SK-N-SH (cell line): Measurements from ENCODE around the gene PHYKPL. TPM values are rescaled to one million over a fixed set of nuclear protein-coding genes. Genes with fewer than 3 reads are reported as not detected.
A peak's percentile ranks its signal among the peaks of the same experiment; 100 is the strongest.

ENCODE experiments used
- CTCF ChIA-PET: fragments of 300-600, 350-600 bp; formaldehyde crosslinking; extraction: SDS; loops from one replicate; lab custom pipeline; 2021; lab: Yijun Ruan, JAX
- POLR2A ChIA-PET: fragments of 350-600 bp; sonication (Branson Sonifier 250); formaldehyde crosslinking; extraction: SDS; loops from one replicate; lab custom pipeline; 2020; ENCODE audit warnings: antibody characterized with exemption, inconsistent platforms; lab: Yijun Ruan, JAX
- DNase-seq: peaks from one replicate; pipeline ENCODE4 v3.0.0; 2012
- H2AFZ ChIP-seq: fragments of 200-600 bp; sonication (generic); 2 replicates; pipeline ENCODE4 v1.8.1; 2016; ENCODE audit warnings: antibody characterized with exemption, mild to moderate bottlenecking, low read depth
- H3F3A ChIP-seq: fragments of 200-600 bp; sonication (generic); replicated peaks from 2 replicates; pipeline ENCODE3; 2016; ENCODE audit warnings: antibody characterized with exemption, mild to moderate bottlenecking; ENCODE audit not compliant: insufficient read depth
- H3K27ac ChIP-seq, 2 experiments: fragments of 200-500 bp in 1 of 2; fragments of 200-600 bp in 1 of 2; sonication (Bioruptor generic) in 1 of 2; sonication (generic), shearing (Covaris generic) in 1 of 2; 2 replicates each; pipeline versions ENCODE4 v1.5.1 to v1.6.1; 2014 to 2016; ENCODE audit warnings: low read depth in 2 of 2, inconsistent platforms in 1 of 2, low read length in 1 of 2, mild to moderate bottlenecking in 1 of 2, mixed read lengths in 1 of 2
- H3K27me3 ChIP-seq: fragments of 200-600 bp; sonication (generic), shearing (Covaris generic); 2 replicates; pipeline ENCODE4 v1.6.1; 2016; ENCODE audit warnings: mixed run types; ENCODE audit not compliant: insufficient read depth
- H3K36me3 ChIP-seq, 2 experiments: fragments of 200-500 bp in 1 of 2; fragments of 200-600 bp in 1 of 2; sonication (Bioruptor generic) in 1 of 2; sonication (generic) in 1 of 2; replicated peaks in 1 of 2; 2 replicates each; pipeline versions ENCODE3 to v1.5.1; 2014 to 2016; ENCODE audit warnings: low read length in 1 of 2, mild to moderate bottlenecking in 1 of 2; ENCODE audit not compliant: insufficient read depth in 2 of 2, control insufficient read depth in 1 of 2
- H3K4me1 ChIP-seq, 2 experiments: fragments of 200-500 bp in 1 of 2; fragments of 200-600 bp in 1 of 2; sonication (Bioruptor generic) in 1 of 2; sonication (generic), shearing (Covaris generic) in 1 of 2; 2 replicates each; pipeline versions ENCODE4 v1.5.1 to v1.6.1; 2014 to 2016; ENCODE audit warnings: low read depth in 1 of 2, low read length in 1 of 2, mixed run types in 1 of 2; ENCODE audit not compliant: insufficient read depth in 2 of 2, control insufficient read depth in 1 of 2
- H3K4me2 ChIP-seq: fragments of 200-600 bp; sonication (generic), shearing (Covaris generic); 2 replicates; pipeline ENCODE4 v1.6.1; 2017; ENCODE audit warnings: mixed run types
- H3K4me3 ChIP-seq, 2 experiments: fragments of 200-500 bp in 1 of 2; fragments of 200-600 bp in 1 of 2; sonication (Bioruptor generic) in 1 of 2; sonication (generic), shearing (Covaris generic) in 1 of 2; 2 replicates each; pipeline versions ENCODE4 v1.5.1 to v1.8.1; 2014 to 2016; ENCODE audit warnings: low read depth in 2 of 2, inconsistent platforms in 1 of 2, low read length in 1 of 2, mild to moderate bottlenecking in 1 of 2, mixed read lengths in 1 of 2, moderate library complexity in 1 of 2
- H3K79me2 ChIP-seq: fragments of 200-600 bp; sonication (generic); 2 replicates; pipeline ENCODE4 v1.8.1; 2017; ENCODE audit warnings: mild to moderate bottlenecking; ENCODE audit not compliant: insufficient read depth
- H3K9ac ChIP-seq: fragments of 200-600 bp; sonication (generic); 2 replicates; pipeline ENCODE4 v1.6.1; 2017; ENCODE audit warnings: mixed run types
- H3K9me2 ChIP-seq: fragments of 200-600 bp; sonication (generic); 2 replicates; pipeline ENCODE4 v1.6.1; 2017; ENCODE audit warnings: mixed run types
- H3K9me3 ChIP-seq: fragments of 200-600 bp; sonication (generic); 2 replicates; pipeline ENCODE4 v1.6.1; 2017; ENCODE audit warnings: mixed run types, mild to moderate bottlenecking, moderate library complexity
- H4K20me1 ChIP-seq: fragments of 200-600 bp; sonication (generic); 2 replicates; pipeline ENCODE4 v1.6.1; 2017; ENCODE audit warnings: mild to moderate bottlenecking, mixed run types; ENCODE audit not compliant: insufficient read depth
- CHD2 ChIP-seq: fragments of 150-350 bp; IDR thresholded peaks from 2 replicates; pipeline ENCODE4 v1.6.1; 2018; ENCODE audit warnings: low read length; ENCODE audit not compliant: partially characterized antibody
- CTCF ChIP-seq: fragments of 200-600 bp; sonication (generic); IDR thresholded peaks from 2 replicates; pipeline ENCODE4 v1.6.1; 2017; ENCODE audit warnings: antibody characterized with exemption, mild to moderate bottlenecking, moderate library complexity
- ELF1 ChIP-seq: IDR thresholded peaks from 2 replicates; pipeline ENCODE4 v1.4.0; 2012
- FOSL2 ChIP-seq: IDR thresholded peaks from 2 replicates; pipeline ENCODE4 v1.4.0; 2012; ENCODE audit warnings: low read depth, mild to moderate bottlenecking, moderate library complexity, borderline replicate concordance
- FOXM1 ChIP-seq: IDR thresholded peaks from 2 replicates; pipeline ENCODE4 v1.4.0; 2012; ENCODE audit warnings: low read depth, mild to moderate bottlenecking
- GATA2 ChIP-seq: sonication (generic); formaldehyde crosslinking; IDR thresholded peaks from 2 replicates; pipeline ENCODE4 v1.5.0; 2020; ENCODE audit warnings: mild to moderate bottlenecking, missing genetic modification reagents
- IRF3 ChIP-seq: fragments of 150-350 bp; IDR thresholded peaks from 2 replicates; pipeline ENCODE4 v1.6.1; 2016; ENCODE audit warnings: mild to moderate bottlenecking, low read depth, low read length
- MEF2A ChIP-seq: IDR thresholded peaks from 2 replicates; pipeline ENCODE4 v1.4.0; 2012; ENCODE audit warnings: low read depth, borderline replicate concordance
- NFIC ChIP-seq: IDR thresholded peaks from 2 replicates; pipeline ENCODE4 v1.4.0; 2012; ENCODE audit warnings: borderline replicate concordance
- POLR2AphosphoS5 ChIP-seq: IDR thresholded peaks from 2 replicates; pipeline ENCODE4 v1.6.1; 2012; ENCODE audit warnings: low read depth, low read length
- RAD21 ChIP-seq: IDR thresholded peaks from 2 replicates; pipeline ENCODE4 v1.6.1; 2012; ENCODE audit warnings: mild to moderate bottlenecking, low read length
- RCOR1 ChIP-seq: fragments of 150-350 bp; IDR thresholded peaks from 2 replicates; pipeline ENCODE4 v1.6.1; 2017; ENCODE audit warnings: antibody characterized with exemption, low read length
- RXRA ChIP-seq: IDR thresholded peaks from 2 replicates; pipeline ENCODE4 v1.4.0; 2012; ENCODE audit warnings: low read depth, mild to moderate bottlenecking, borderline replicate concordance
- SIN3A ChIP-seq: IDR thresholded peaks from 2 replicates; pipeline ENCODE4 v1.6.1; 2012; ENCODE audit warnings: low read depth, mild to moderate bottlenecking, low read length, moderate library complexity, borderline replicate concordance
- TAF1 ChIP-seq: IDR thresholded peaks from 2 replicates; pipeline ENCODE4 v1.6.1; 2012; ENCODE audit warnings: low read depth, mild to moderate bottlenecking, low read length, moderate library complexity, borderline replicate concordance
- TCF12 ChIP-seq: IDR thresholded peaks from 2 replicates; pipeline ENCODE4 v1.4.0; 2012
- TEAD4 ChIP-seq: IDR thresholded peaks from 2 replicates; pipeline ENCODE4 v1.4.0; 2012; ENCODE audit warnings: mild to moderate bottlenecking, borderline replicate concordance; ENCODE audit not compliant: insufficient read depth
- WGBS: methylation state at CpG from one replicate; pipeline ENCODE4 v1.1.6; 2017; ENCODE audit warnings: low lambda C conversion rate; 5-methylcytosine and 5-hydroxymethylcytosine counted together
- polyA plus RNA-seq, 3 experiments: library from polyadenylated mRNA; depleted of rRNA; stranded (reverse); fragments of >200 nt; gene quantifications; 2 replicates each; pipeline ENCODE4 v1.2.3, GENCODE V29; 2012
- TF ChIP-seq, protein P1 (sequence below): IDR thresholded peaks from 2 replicates; pipeline ENCODE4 v1.6.1; 2012; ENCODE audit warnings: mild to moderate bottlenecking, low read depth, low read length, moderate library complexity

The PHYKPL gene
- polyA plus RNA-seq, 1 of the 3 experiments (the other 2 are of a cell fraction) = 46.8 TPM

DNA sequence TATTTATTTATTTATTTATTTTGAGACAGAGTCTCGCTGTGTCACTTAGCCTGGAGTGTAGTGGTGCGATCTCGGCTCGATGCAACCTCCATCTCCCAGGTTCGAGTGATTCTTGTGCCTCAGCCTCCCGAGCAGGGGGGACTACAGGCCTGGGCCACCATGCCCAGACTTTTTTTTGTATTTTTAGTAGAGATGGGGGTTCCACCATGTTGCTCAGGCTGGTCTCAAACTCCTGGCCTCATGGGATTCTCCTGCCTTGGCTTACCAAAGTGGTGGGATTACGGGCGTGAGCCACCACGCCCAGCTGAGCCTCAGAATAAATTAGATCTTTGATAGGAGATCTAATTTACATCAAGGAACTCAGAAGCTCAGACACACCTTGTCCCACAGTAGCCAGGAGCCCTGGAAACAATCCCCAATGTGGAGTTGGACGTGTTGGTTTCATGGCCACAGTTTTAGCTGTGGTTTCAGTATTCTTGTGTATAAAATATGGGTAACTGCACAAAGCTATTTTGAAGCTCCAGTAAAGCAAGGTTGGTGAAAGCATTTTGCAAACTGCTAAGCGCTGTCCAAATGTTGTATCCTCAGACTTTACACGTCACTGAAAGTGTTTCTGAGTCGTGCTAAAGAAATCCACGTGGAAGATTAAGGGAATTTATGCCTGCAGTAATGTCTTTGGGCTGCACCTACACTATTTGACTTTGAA, 31.2 kb downstream of the PHYKPL start:
- Histone ChIP-seq H2AFZ (no peak overlapping the region), H3K36me3 (peaks cover 8% of the 10 kb centered on the region in 2 experiments), H4K20me1 (peaks cover 12% of the 10 kb centered on the region), H3K27ac (no peak overlapping the region), H3K4me1 (peaks cover 4 to 6% of the 10 kb centered on the region in 2 experiments), H3K27me3 (no peaks in the 10 kb centered on the region), H3K9ac (no peak overlapping the region), H3F3A (peaks cover 3% of the 10 kb centered on the region), H3K9me3 (no peaks in the 10 kb centered on the region), H3K9me2 (no peaks in the 10 kb centered on the region), H3K79me2 (peaks cover 30% of the 10 kb centered on the region), H3K4me3 (no peak overlapping the region), H3K4me2 (no peak overlapping the region)
- DNase-seq = no peak
- ChIA-PET CTCF (interaction anchor here (1.0 to 3.3 kb wide), 4 partner anchors 10 to 125 kb away, joined by 3 to 24 read pairs (median 4); no protein-coding TSS in a partner anchor), POLR2A (no interaction called here)
- TF ChIP-seq RAD21 = no peak
- no peak for TF ChIP-seq RCOR1
- no peak for TF ChIP-seq SIN3A
- TF ChIP-seq, protein P1, sequence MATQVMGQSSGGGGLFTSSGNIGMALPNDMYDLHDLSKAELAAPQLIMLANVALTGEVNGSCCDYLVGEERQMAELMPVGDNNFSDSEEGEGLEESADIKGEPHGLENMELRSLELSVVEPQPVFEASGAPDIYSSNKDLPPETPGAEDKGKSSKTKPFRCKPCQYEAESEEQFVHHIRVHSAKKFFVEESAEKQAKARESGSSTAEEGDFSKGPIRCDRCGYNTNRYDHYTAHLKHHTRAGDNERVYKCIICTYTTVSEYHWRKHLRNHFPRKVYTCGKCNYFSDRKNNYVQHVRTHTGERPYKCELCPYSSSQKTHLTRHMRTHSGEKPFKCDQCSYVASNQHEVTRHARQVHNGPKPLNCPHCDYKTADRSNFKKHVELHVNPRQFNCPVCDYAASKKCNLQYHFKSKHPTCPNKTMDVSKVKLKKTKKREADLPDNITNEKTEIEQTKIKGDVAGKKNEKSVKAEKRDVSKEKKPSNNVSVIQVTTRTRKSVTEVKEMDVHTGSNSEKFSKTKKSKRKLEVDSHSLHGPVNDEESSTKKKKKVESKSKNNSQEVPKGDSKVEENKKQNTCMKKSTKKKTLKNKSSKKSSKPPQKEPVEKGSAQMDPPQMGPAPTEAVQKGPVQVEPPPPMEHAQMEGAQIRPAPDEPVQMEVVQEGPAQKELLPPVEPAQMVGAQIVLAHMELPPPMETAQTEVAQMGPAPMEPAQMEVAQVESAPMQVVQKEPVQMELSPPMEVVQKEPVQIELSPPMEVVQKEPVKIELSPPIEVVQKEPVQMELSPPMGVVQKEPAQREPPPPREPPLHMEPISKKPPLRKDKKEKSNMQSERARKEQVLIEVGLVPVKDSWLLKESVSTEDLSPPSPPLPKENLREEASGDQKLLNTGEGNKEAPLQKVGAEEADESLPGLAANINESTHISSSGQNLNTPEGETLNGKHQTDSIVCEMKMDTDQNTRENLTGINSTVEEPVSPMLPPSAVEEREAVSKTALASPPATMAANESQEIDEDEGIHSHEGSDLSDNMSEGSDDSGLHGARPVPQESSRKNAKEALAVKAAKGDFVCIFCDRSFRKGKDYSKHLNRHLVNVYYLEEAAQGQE = 0 out of 2 replicates have a peak, but pooled peaks have one; percentile 34
- 87% methylated on average over 14 of the region's 14 CpGs for WGBS

DNA sequence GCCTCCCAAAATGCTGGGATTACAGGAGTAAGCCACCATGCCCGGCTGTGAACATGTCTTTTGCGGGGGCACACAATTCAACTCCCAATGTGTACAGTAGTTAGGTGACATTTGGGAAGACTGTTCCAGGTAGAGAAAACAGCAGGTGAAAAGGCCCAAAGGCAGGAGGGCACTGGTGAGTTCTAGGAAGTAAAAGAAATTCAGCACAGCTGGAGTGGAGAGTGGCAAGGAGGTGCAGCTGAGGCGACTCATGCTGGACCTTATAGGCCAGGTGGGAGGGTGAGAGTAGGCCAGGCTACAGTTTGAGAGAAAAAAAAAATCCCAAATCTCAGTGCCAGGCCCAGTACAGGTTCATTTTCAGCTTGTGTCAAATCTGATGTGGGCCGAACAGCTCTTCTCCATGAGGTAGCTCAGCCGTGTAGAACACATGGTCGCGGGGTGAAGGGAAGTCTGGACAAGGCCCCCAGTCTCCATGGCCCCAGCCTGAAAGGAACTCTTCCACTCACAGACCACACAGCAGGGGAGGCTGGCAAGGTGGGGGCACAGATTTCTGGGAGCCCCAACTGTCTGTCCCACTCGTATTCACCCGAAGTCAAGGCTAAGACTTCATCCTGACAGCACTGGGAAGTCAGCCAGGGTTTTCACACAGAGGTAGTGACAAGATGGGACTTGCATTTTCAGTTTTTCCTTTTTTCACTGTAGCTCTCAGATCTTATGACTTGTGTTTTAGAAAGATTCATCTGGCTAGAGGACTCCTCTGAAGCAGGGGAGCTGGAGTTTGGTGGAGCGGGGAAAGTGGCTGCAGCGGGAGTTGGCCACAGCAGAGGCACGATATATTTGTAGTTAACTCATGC, 32.8 kb downstream of the PHYKPL start:
- H3K9me2 ChIP-seq = no peaks in the 10 kb centered on the region
- H3K36me3 ChIP-seq = no peaks in the 10 kb centered on the region
- DNase-seq = no peak
- no peak overlapping the region for H3K9ac ChIP-seq
- H3K4me1 ChIP-seq = no peaks in the 10 kb centered on the region; a peak in 1 of 4 replicates
- 87% methylated on average over 12 of the region's 12 CpGs for WGBS
- H3K4me3 ChIP-seq = no peak overlapping the region
- no peak overlapping the region for H3K27ac ChIP-seq
- H2AFZ ChIP-seq = no peak overlapping the region
- POLR2A ChIA-PET = no interaction called here
- peaks cover 3% of the 10 kb centered on the region for H3F3A ChIP-seq
- CTCF ChIA-PET = interaction anchor here (0.7 to 3.3 kb wide), 5 partner anchors 35 to 390 kb away, joined by 3 to 24 read pairs (median 4); partner anchors contain the start of gene COL23A1
- H4K20me1 ChIP-seq = no peaks in the 10 kb centered on the region
- H3K27me3 ChIP-seq = no peaks in the 10 kb centered on the region
- H3K9me3 ChIP-seq = no peaks in the 10 kb centered on the region
- H3K79me2 ChIP-seq = peaks cover 14% of the 10 kb centered on the region; the same call in 1 of the 2 replicates
- H3K4me2 ChIP-seq = no peak overlapping the region
- TF ChIP-seq FOSL2 (no peak), POLR2AphosphoS5 (no peak), NFIC (no peak), GATA2 (CRISPR knock-in tag) (no peak), RXRA (no peak), ELF1 (no peak), CHD2 (no peak), CTCF (no peak), TCF12 (no peak), SIN3A (no peak), TAF1 (no peak), IRF3 (no peak), TEAD4 (no peak), MEF2A (no peak), FOXM1 (no peak)
